GM13976 (cell line): ENCODE data around the gene SIRPD.
"Not testable (repeated sequence)": the region's sequence is repeated elsewhere in the genome, so short reads cannot be mapped to it uniquely, and the experiment has no call there.

Experiments
- DNase-seq: peaks from one replicate; pipeline ENCODE4 v3.0.0; 2012; ENCODE audit warnings: low spot score
- in situ Hi-C: fragments of 300-500 bp; cut with MboI; formaldehyde crosslinking; loops from one replicate; pipeline ENCODE4 v1.12.0; 2022; ENCODE audit warnings: low sequenced_read_pairs, mixed read lengths, inconsistent platforms; ENCODE audit not compliant: unreplicated experiment
- TF ChIP-seq, protein P1 (sequence below): IDR thresholded peaks from 2 replicates; pipeline ENCODE4 v1.5.1; 2012; ENCODE audit warnings: borderline replicate concordance, mild to moderate bottlenecking; ENCODE audit not compliant: insufficient read depth; ENCODE audit errors: extremely low read depth, missing control alignments, control extremely low read depth

SIRPD gene

DNA sequence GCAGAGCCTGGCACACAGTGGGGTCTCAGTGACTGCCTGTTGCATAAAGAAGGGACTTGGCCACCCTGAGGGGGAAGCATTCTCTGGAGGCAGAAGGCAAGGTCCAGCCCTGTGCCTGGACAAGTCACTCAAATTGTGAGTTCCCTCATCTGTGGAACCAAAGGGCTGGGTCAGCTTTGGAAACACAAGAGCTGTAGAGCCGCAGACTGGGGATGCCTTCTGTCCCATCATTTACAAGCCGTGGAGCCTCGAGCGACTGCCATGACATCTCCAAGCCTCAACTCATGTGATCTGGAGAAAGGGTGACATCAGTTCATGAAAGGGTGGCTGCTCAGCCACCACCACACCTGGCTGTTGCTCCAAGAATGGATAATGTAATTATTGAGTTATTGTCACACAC lies 20.4 kb upstream of the SIRPD start:
- in situ Hi-C loops, result no loop called here
- TF ChIP-seq, protein P1, sequence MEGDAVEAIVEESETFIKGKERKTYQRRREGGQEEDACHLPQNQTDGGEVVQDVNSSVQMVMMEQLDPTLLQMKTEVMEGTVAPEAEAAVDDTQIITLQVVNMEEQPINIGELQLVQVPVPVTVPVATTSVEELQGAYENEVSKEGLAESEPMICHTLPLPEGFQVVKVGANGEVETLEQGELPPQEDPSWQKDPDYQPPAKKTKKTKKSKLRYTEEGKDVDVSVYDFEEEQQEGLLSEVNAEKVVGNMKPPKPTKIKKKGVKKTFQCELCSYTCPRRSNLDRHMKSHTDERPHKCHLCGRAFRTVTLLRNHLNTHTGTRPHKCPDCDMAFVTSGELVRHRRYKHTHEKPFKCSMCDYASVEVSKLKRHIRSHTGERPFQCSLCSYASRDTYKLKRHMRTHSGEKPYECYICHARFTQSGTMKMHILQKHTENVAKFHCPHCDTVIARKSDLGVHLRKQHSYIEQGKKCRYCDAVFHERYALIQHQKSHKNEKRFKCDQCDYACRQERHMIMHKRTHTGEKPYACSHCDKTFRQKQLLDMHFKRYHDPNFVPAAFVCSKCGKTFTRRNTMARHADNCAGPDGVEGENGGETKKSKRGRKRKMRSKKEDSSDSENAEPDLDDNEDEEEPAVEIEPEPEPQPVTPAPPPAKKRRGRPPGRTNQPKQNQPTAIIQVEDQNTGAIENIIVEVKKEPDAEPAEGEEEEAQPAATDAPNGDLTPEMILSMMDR, result no peak
- DNase-seq, result no peak

DNA sequence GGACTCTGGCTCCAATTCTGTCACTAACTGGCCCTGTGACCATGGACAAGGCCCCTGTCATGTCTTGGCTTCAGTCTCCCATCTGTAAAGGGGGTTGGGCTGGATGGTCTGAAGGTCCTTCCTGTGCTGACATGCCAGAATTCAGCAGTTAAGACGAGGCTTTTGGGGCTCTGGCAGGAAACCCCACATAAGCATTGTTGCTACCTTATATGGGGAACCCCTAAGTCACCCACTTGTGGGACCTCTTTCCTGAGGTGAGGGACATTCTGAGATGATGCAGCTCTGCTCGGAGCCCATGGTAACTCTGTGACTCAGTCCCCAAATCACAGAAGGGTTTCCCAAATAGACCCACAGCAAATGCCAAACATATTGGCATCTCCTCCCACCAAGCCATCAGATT lies 19.8 kb upstream of the SIRPD start:
- DNase-seq, in situ Hi-C loops: not testable (repeated sequence)

DNA sequence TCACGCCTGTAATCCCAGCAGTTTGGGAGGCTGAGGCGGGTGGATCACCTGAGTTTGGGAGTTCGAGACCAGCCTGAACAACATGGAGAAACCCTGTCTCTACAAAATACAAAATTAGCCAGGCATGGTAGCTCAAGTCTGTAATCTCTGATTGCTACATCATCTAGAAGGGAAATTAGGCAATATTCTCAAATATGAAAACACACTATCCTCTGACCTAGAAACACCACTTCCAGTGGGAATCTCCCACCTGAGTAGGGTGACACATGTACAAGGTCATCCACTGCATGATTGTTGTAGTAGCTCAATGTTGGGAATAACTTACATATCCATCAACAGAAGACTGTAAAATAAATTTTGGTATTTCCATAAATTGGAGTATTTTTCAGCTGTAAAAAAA lies 19.1 kb upstream of the SIRPD start:
- TF ChIP-seq, protein P1, result no peak
- DNase-seq, result no peak
- in situ Hi-C loops, result no loop called here

DNA sequence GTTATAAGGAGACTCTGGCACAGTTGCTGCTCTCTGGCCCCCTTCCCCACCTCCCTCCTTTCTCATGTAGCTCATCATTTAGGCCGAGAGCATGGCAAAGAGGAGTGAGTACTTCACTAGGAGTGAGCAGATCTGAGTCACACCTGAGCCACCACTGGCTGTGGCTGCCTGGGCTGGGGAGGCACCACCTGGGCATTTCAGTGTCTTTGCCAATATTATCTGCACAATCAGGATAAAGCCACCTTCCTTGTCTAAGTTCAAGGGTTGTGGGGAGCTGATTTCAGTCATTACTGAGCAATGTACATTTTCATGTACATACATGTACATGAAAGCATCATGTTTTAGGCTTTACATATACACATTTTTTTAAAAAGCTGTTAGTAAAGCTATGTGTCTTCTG lies 18.5 kb upstream of the SIRPD start:
- DNase-seq, in situ Hi-C loops: not testable (repeated sequence)

DNA sequence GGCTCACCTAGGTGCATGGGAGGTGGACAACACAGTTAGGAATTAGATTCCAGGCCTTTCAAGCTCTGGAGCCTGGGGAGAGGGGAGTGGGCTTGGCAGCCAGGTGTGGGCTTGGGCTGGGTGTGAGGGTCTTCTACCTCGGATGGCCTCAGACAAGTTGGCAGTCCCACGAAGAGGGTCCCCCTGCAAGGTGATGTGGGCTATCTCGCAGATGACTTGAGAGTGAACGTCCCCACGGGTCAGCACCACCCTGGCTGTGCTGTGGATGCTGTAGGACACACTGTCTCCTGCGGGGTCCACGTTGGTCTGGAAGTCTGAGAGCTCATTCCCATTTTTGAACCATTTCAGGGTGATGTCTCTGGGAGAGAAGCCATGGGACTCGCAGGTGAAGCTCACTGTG lies 14.1 kb upstream of the SIRPD start:
- in situ Hi-C loops, DNase-seq: not testable (repeated sequence)

DNA sequence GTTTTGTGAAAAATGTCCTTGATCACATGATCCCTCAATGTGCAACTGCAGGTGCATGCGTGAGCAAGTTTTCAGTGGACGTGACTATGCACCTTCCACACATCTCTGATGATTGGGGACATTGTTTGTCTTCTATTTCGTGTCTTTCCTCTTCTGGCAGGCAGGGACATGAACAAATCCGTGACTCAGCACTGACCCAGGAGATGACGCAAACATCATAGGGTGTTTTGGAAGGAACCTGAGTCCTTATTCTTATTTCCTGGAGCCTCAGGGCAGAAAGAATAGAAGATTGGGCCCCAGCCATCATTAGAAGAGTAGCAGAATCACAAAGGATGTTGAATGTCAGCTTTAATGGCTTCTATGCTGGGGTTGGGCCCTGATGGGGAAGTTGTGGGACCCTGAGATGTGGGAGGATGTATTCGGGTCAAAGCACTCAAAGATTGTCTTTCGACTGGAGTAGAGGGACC lies 11.9 kb upstream of the SIRPD start:
- no peak for DNase-seq
- in situ Hi-C loops, result no loop called here
- TF ChIP-seq, protein P1, result no peak

DNA sequence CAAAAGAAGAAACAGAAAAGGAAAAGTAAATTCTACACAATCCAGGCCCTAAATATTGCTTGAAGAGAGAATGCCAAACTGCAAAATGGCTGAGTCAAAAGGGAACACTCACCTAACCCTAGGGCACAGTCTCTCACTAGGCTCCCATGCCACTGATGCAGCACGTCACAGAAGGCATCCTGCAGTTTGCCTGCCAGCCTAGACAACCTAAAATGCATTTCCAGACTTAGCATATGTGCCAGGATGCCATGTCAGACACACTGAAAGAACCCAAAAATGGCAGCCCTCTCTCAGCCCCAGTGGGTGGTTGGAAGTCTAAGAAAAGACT lies 10.6 kb upstream of the SIRPD start:
- TF ChIP-seq, protein P1, result no peak
- in situ Hi-C loops, result no loop called here
- no peak for DNase-seq

DNA sequence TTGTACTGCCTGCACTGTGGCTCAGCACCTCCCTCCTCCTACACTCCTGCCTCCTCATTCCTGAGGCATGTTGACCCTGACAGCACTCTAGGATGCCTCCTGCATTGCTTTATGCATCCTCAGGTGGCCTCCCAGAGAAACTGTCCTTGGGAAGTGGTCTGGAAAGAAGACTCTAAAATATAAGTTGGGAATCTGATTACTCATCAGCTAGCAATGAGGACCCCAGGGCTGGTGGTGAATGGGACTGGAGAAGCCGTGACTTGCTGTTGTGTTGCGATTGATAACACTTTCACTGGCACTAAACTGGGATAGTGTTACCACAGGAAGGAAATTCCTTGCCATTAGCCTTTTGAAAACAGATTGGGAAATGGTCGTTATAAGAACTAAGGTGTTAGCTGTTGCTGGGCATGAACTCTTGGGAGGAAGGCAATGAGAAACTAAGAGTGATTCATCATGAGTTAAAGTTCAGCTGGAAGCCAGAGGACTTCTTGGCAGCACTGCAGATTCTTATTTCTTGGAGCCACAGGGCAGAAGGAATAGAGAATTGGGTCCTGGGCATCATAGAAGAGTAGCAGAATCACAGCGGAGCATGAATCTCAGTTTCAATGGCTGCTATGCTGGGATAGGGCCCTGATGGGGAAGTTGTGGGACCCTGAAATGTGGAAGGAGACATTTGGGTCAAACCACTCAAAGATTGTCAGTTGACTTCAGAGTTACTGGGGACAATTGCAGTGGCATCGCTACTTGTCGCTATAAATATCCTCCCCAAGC lies 10.1 kb upstream of the SIRPD start:
- no peak for DNase-seq
- TF ChIP-seq, protein P1, result no peak
- in situ Hi-C loops, result no loop called here
